Prostate gland (tissue), 2 donors: ENCODE measurements around the gene HAO2. TPM values are rescaled to one million over a fixed set of nuclear protein-coding genes. Genes with fewer than 3 reads are reported as not detected.
A peak's percentile ranks its signal among the peaks of the same experiment; 100 is the strongest.

Experiments used
- DNase-seq: peaks from one replicate; pipeline ENCODE4 v3.0.0-alpha.2; 2019; ENCODE audit warnings: low spot score
- H3K27ac ChIP-seq, 2 donors: fragments of 200-600 bp; sonication (generic); 2 replicates each; pipeline ENCODE4 v1.5.1; 2017 to 2019
- H3K27me3 ChIP-seq: fragments of 200-600 bp; sonication (generic); replicated peaks from 2 replicates; pipeline ENCODE4 v1.5.1; 2019; ENCODE audit not compliant: insufficient read depth
- H3K36me3 ChIP-seq, 2 donors: fragments of 200-600 bp; sonication (generic); 1 replicate in 1 of 2; 2 replicates in 1 of 2; pipeline versions ENCODE4 v1.5.1 to v1.8.1; 2017 to 2019
- H3K4me1 ChIP-seq: fragments of 200-600 bp; sonication (generic); replicated peaks from 2 replicates; pipeline ENCODE4 v1.5.1; 2019
- H3K4me3 ChIP-seq, 2 donors: fragments of 200-600 bp; sonication (generic); 2 replicates each; pipeline ENCODE4 v1.5.1; 2017 to 2019
- H3K9me3 ChIP-seq: fragments of 200-600 bp; sonication (generic); 2 replicates; pipeline ENCODE4 v1.5.1; 2017
- CTCF ChIP-seq, 4 experiments: fragments of 200-600 bp in 2 of 4; fragments of 450-650 bp in 2 of 4; sonication (generic) in 2 of 4; IDR thresholded peaks; 1 replicate in 3 of 4; 2 replicates in 1 of 4; pipeline ENCODE4 v1.5.1; 2016 to 2019; ENCODE audit warnings: antibody characterized with exemption in 4 of 4, mild to moderate bottlenecking in 2 of 4, moderate library complexity in 2 of 4
- POLR2A ChIP-seq: fragments of 450-650 bp; IDR thresholded peaks from one replicate; pipeline ENCODE4 v1.6.1; 2016; ENCODE audit warnings: antibody characterized with exemption, mild to moderate bottlenecking
- POLR2AphosphoS5 ChIP-seq: sonication (generic); formaldehyde crosslinking; IDR thresholded peaks from one replicate; pipeline ENCODE4 v1.6.1; 2017; ENCODE audit warnings: antibody characterized with exemption
- WGBS: methylation state at CpG from one replicate; pipeline ENCODE4 v1.1.5; 2018; 5-methylcytosine and 5-hydroxymethylcytosine counted together
- intact Hi-C: fragments of 100-400 bp; cut with DNase I; formaldehyde crosslinking; loops from one replicate; pipeline ENCODE4 v1.14.2; 2022
- total RNA-seq, 2 donors: library from RNA; depleted of rRNA; stranded (reverse); fragments of >200 nt; gene quantifications; one replicate each; pipeline ENCODE4 v1.1.0, GENCODE V29; 2016

HAO2 gene
- total RNA-seq, 2 donors from 2014 or later, result not detected

DNA sequence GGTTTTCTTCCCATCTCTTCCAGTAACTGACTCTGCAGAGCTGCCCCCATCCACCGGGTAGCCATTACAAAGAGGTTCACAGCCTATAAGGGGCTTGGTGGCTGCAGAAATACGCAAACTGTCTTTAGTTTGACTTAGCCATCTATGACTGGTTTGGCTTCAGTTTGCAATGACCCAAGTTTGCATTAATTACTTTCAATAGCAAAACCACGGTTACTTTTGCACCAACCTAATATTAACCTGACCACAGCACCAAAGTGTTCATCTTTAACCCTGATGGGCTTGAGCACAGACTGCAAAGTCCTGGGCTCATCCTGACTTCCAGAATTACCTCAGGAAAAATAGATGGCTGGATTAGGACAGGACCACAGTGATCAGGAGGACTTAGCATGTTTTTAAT is 2.2 kb upstream of the HAO2 start:
- H3K27me3 ChIP-seq, result no peaks in the 10 kb centered on the region
- intact Hi-C loops, result loop anchor here (2.0 kb wide), 1 partner anchor 80 kb away; no protein-coding TSS in a partner anchor
- H3K36me3 ChIP-seq, result no peaks in the 10 kb centered on the region
- TF ChIP-seq CTCF (IDR thresholded peaks at IDR 0.05), result no peak
- TF ChIP-seq POLR2A, result no peak
- no peak for TF ChIP-seq POLR2AphosphoS5
- DNase-seq, result no peak
- H3K4me1 ChIP-seq, result no peaks in the 10 kb centered on the region
- no peak overlapping the region for H3K4me3 ChIP-seq
- no peaks in the 10 kb centered on the region for H3K9me3 ChIP-seq
- H3K27ac ChIP-seq, result no peak overlapping the region
- 100% methylated on average over 3 of the region's 3 CpGs for WGBS

GRCh38 chr1:119367432-119368124 is 1.0 kb upstream of the HAO2 start:
- TF ChIP-seq POLR2A (no peak), CTCF (IDR thresholded peaks at IDR 0.05) (peak; percentile 70 to 89 (median 86))
- intact Hi-C loops, result loop anchor here (2.0 kb wide), 1 partner anchor 81 kb away; no protein-coding TSS in a partner anchor
- no peaks in the 10 kb centered on the region for H3K27me3 ChIP-seq
- no peaks in the 10 kb centered on the region for H3K9me3 ChIP-seq
- WGBS, result 72% methylated on average over 13 of the region's 13 CpGs
- H3K27ac ChIP-seq, result no peak overlapping the region
- H3K36me3 ChIP-seq, result no peaks in the 10 kb centered on the region
- no peak for DNase-seq
- no peaks in the 10 kb centered on the region for H3K4me1 ChIP-seq
- H3K4me3 ChIP-seq, result no peak overlapping the region

DNA sequence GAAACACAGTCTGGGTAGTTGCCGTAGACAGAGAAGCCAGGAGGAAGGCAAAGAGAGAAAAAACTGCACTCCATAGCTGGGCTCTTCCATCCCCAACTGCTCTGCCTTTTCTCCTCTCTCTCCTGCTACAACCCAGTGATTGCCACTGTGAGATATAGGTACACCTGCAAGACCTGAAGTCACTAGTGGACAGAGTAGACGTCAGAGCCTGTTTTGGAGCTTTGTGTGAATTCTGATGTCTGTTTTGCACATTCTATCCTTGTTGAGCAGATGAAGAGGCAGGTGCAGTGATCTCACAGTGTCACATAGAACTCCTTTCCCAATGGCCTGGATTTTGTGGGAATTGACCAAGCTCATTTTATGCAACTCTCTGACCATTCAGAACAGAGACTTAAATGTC is 2.2 kb downstream of the HAO2 start:
- no peak for DNase-seq
- no peak for TF ChIP-seq POLR2A
- TF ChIP-seq CTCF (IDR thresholded peaks at IDR 0.05), result no peak
- TF ChIP-seq POLR2AphosphoS5, result no peak
- H3K4me3 ChIP-seq, result no peak overlapping the region

DNA sequence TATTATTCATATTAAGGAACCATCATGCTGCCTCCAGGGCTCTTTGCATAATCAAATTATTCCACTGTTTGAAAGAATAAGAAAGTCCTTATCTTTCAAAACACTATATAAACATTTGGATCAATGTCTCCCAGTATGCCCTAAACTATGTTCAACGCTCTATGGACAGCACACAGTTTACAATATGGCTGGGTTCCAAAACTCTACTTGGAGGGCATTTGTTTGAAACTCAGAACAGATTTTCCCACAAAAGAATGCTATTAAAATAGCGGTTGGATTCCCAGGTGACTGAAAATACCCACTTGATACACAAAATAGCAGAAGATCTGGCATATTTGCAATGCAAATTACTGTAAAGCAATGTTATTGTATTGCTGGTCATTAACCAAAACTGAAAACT is 3.2 kb downstream of the HAO2 start:
- TF ChIP-seq POLR2AphosphoS5, result no peak
- no peak for TF ChIP-seq POLR2A
- TF ChIP-seq CTCF (IDR thresholded peaks at IDR 0.05), result no peak
- Histone ChIP-seq H3K9me3 (no peaks in the 10 kb centered on the region), H3K4me1 (peaks cover 7% of the 10 kb centered on the region), H3K4me3 (no peak overlapping the region), H3K36me3 (no peaks in the 10 kb centered on the region), H3K27me3 (no peaks in the 10 kb centered on the region), H3K27ac (no peak overlapping the region)
- intact Hi-C loops, result loop anchor here (10.0 kb wide), 1 partner anchor 303 kb away; no protein-coding TSS in a partner anchor
- DNase-seq, result no peak
- WGBS, result 15% methylated on average over 2 of the region's 2 CpGs

More for the DNA sequence above, 2.2 kb downstream of the HAO2 start:
- H3K4me1 ChIP-seq, result peaks cover 7% of the 10 kb centered on the region
- no peaks in the 10 kb centered on the region for H3K27me3 ChIP-seq
- 91% methylated on average over 2 of the region's 2 CpGs for WGBS
- no peaks in the 10 kb centered on the region for H3K36me3 ChIP-seq
- H3K27ac ChIP-seq, result no peak overlapping the region
- H3K9me3 ChIP-seq, result no peaks in the 10 kb centered on the region
- intact Hi-C loops, result loop anchor here (10.0 kb wide), 1 partner anchor 304 kb away; no protein-coding TSS in a partner anchor

DNA sequence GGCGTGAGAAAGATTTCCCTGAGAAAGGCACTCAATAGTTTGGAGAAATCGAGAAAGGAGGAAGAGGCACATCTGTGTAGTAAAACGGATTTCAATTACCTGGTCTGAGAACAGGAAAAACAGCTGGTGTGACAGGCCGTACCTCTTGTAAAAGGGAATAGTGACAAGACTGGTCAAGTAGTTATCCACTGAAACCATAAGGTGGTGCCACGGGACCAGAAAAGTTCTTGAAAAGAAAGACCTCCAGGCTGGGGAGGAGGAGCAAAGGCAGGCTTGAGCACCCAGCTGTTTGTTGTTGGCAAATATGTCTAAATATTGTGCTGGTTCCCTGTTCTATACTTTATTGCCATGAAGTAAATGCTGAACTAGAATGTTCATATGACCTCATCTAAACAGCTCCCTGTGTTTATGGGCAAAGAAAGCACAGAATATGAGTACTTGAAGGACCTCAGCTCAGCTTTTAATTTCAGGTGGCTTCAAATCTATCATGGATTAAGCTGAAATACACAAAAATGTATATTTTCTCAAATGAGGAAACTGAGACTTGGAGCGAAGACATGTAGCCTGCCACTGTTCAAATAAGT is 4.0 kb downstream of the HAO2 start:
- peak; percentile 75 for DNase-seq
- whole genome bisulfite sequencing, result 25% methylated on average over 6 of the region's 6 CpGs

More for the DNA sequence above, 4.0 kb downstream of the HAO2 start:
- no peaks in the 10 kb centered on the region for H3K36me3 ChIP-seq
- no peak overlapping the region for H3K27ac ChIP-seq
- TF ChIP-seq POLR2AphosphoS5 (peak; percentile 72), CTCF (IDR thresholded peaks at IDR 0.05) (peak in 3 of 4 experiments; percentile 44 to 63 (median 49)), POLR2A (no peak)
- no peaks in the 10 kb centered on the region for H3K27me3 ChIP-seq
- no peak overlapping the region for H3K4me3 ChIP-seq
- intact Hi-C loops, result loop anchor here (10.0 kb wide), 1 partner anchor 302 kb away; no protein-coding TSS in a partner anchor
- H3K4me1 ChIP-seq, result peaks cover 7% of the 10 kb centered on the region
- H3K9me3 ChIP-seq, result no peaks in the 10 kb centered on the region
